ENCODE results near the gene FRAT1. TPM values are rescaled to one million over a fixed set of nuclear protein-coding genes. Genes with fewer than 3 reads are reported as not detected.

FRAT1 gene
- total and polyA plus RNA-seq, 9 donors = 1.7 to 8.2 (median 4.3) TPM

DNA sequence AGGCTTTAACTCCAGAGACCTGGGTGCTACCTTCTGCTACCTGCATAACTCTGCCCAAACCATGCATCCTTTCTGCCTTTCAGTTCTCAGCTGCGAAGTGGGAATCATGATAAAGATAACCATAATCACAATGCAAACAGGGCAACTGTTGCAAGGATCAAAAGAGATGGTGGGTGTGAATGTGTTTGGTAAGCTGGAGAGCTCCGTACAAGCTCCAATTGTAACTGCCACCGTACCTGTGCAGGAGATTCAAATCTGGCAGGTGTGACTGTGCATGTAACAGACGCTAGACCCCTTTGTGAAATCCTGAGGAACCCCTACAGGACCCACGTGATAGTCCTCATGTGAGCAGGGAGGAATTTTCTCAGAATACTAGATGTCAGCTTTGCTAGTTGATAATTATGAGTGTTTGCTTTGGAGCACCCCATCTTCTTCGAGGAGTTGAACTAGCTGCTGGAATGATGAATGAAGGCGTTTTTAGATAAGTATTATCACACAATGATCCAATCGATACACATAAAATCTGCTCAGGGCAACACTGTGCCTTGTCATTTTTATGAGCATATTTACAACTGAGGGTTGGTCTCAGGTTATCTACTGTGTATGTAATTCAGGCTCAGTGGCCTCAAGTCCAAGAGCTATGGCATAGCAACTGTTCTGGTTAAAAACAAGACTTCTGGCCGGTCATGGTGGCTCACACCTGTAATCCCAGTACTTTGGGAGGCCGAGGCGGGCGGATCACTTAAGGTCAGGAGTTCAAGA lies 30.9 kb downstream of the FRAT1 start:
- Histone ChIP-seq H3K4me3 (no peak overlapping the region), H3K4me1 (ENCODE audit: insufficient read depth) (no peaks in the 10 kb centered on the region), H3K27me3 (no peaks in the 10 kb centered on the region), H3K27ac (no peak overlapping the region), H3K9me3 (no peaks in the 10 kb centered on the region), H3K36me3 (no peaks in the 10 kb centered on the region)
- DNase-seq = no peak
- intact Hi-C loops (cut with DNase I) = no loop called here
- WGBS, 3 donors = 81 to 85% (median 83%) methylated on average over 12 of the region's 12 CpGs
- TF ChIP-seq POLR2A (IDR thresholded peaks at IDR 0.05) = no peak
- no peak for TF ChIP-seq EP300 (IDR thresholded peaks at IDR 0.05)
- TF ChIP-seq, protein P1, sequence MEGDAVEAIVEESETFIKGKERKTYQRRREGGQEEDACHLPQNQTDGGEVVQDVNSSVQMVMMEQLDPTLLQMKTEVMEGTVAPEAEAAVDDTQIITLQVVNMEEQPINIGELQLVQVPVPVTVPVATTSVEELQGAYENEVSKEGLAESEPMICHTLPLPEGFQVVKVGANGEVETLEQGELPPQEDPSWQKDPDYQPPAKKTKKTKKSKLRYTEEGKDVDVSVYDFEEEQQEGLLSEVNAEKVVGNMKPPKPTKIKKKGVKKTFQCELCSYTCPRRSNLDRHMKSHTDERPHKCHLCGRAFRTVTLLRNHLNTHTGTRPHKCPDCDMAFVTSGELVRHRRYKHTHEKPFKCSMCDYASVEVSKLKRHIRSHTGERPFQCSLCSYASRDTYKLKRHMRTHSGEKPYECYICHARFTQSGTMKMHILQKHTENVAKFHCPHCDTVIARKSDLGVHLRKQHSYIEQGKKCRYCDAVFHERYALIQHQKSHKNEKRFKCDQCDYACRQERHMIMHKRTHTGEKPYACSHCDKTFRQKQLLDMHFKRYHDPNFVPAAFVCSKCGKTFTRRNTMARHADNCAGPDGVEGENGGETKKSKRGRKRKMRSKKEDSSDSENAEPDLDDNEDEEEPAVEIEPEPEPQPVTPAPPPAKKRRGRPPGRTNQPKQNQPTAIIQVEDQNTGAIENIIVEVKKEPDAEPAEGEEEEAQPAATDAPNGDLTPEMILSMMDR (IDR thresholded peaks at IDR 0.05) = no peak

DNA sequence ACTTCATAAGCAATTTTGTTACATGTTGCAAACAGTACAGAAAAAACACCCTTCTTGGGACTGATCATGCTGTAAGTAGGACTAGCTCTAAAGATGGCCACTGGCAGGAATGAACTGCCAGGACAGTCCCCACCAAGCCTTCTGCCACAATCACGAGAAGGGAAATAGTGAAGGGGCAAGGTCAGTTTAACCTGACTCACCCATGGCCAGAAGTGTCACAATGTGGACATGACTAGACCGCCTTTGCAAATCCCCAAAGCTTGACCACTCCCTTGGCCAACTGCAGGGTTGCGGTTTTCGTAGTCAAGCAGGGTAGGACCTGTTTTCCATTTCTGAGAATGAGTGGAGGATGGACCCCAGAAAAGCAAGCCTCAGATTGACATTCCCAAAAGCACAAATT lies 34.9 kb downstream of the FRAT1 start:
- intact Hi-C loops (cut with DNase I) = no loop called here
- TF ChIP-seq, protein P1 (IDR thresholded peaks at IDR 0.05) = no peak
- TF ChIP-seq EP300 (IDR thresholded peaks at IDR 0.05) (no peak), POLR2A (IDR thresholded peaks at IDR 0.05) (no peak)
- DNase-seq = no peak
- no peak overlapping the region for H3K4me3 ChIP-seq
- no peaks in the 10 kb centered on the region for H3K9me3 ChIP-seq
- no peaks in the 10 kb centered on the region for H3K36me3 ChIP-seq
- H3K4me1 ChIP-seq (ENCODE audit: insufficient read depth) = no peaks in the 10 kb centered on the region
- H3K27me3 ChIP-seq = no peaks in the 10 kb centered on the region
- H3K27ac ChIP-seq = no peak overlapping the region
- WGBS, 3 donors = 88 to 91% (median 90%) methylated on average over 4 of the region's 4 CpGs

DNA sequence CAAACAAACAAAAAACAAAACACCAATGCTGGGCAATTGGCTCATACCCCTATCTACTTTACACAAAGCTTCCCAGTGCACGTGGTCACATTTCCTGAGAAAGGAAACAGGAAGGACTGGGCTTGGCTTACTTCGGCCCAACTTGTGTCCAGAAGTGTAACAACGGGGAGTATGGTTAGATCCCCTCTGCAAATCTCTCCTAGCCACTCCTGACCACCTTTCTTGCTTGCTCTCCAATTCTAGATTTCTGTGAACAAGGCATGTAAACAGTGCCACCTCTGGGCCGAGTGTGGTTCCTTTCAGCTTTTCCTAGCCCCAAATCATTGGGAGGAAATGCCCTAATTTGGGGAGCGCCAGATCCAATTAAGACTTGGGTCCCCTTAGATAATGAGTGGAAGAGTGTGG lies 36.5 kb downstream of the FRAT1 start:
- no peaks in the 10 kb centered on the region for H3K36me3 ChIP-seq
- peak in 1 of 5 donors; percentile 43 for DNase-seq
- H3K4me3 ChIP-seq = no peak overlapping the region
- no peaks in the 10 kb centered on the region for H3K27me3 ChIP-seq
- no peak overlapping the region for H3K27ac ChIP-seq
- H3K4me1 ChIP-seq (ENCODE audit: insufficient read depth) = no peaks in the 10 kb centered on the region
- no peaks in the 10 kb centered on the region for H3K9me3 ChIP-seq
- TF ChIP-seq, protein P1 (IDR thresholded peaks at IDR 0.05) = peak in 1 of 3 donors; percentile 28
- TF ChIP-seq POLR2A (IDR thresholded peaks at IDR 0.05) = no peak
- 59 to 70% (median 60%) methylated on average over 5 of the region's 5 CpGs for WGBS, 3 donors
- intact Hi-C loops (cut with DNase I) = no loop called here

DNA sequence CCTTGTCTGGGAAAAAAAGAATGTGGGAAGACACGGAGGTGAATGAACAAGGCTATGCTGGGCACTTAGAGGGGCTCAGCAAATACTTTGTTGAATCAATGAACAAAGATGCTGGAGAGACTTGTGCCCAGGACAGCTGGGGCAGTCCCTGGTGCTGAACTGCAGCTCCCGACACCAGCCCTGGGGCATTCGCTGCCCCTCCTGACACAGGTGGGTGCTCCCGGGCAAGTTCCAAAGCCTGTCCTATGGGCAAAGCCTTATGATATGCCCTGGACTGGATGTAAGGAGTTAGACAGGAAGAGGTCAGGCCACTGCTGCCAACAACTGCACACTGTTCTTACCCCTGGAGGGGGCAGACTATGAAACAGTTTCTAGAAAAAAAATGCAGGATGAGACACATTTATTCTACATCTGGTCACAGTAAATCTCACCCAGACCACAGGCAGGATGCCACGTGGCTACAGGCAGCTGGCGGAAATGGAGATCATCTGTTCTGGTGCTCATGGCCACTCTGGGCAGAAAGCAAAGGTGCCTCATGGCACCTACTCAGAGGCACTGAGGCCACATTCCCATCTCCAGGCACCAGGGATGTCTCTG lies 37.3 kb downstream of the FRAT1 start:
- intact Hi-C loops (cut with DNase I) = no loop called here
- no peak overlapping the region for H3K4me3 ChIP-seq
- no peak overlapping the region for H3K27ac ChIP-seq
- H3K9me3 ChIP-seq = no peaks in the 10 kb centered on the region
- 83 to 86% (median 85%) methylated on average over 6 of the region's 6 CpGs for WGBS, 3 donors
- no peaks in the 10 kb centered on the region for H3K4me1 ChIP-seq (ENCODE audit: insufficient read depth)
- H3K27me3 ChIP-seq = no peaks in the 10 kb centered on the region
- H3K36me3 ChIP-seq = no peaks in the 10 kb centered on the region
- no peak for TF ChIP-seq POLR2A (IDR thresholded peaks at IDR 0.05)
- TF ChIP-seq, protein P1 (IDR thresholded peaks at IDR 0.05) = no peak
- no peak for TF ChIP-seq EP300 (IDR thresholded peaks at IDR 0.05)
- DNase-seq = no peak

Measured in ovary (tissue), 9 donors.